Testis (tissue), 3 donors: ENCODE measurements around the gene PIGN. TPM values are rescaled to one million over a fixed set of nuclear protein-coding genes. Genes with fewer than 3 reads are reported as not detected.

ENCODE experiments used
- DNase-seq: peaks from one replicate; pipeline ENCODE4 v3.0.0-alpha.2; 2019
- H3K27ac ChIP-seq, 2 donors: fragments of 200-600 bp; sonication (generic); one replicate each; pipeline ENCODE4 v1.5.1; 2019
- H3K27me3 ChIP-seq: fragments of 200-600 bp; sonication (generic); one replicate; pipeline ENCODE4 v1.5.1; 2019
- H3K36me3 ChIP-seq: fragments of 200-600 bp; sonication (generic); one replicate; pipeline ENCODE4 v1.5.1; 2017; ENCODE audit warnings: low read depth; ENCODE audit errors: missing control alignments
- H3K4me1 ChIP-seq: fragments of 200-600 bp; sonication (generic); one replicate; pipeline ENCODE4 v1.5.1; 2019
- H3K4me3 ChIP-seq, 2 donors: fragments of 200-600 bp; sonication (generic); one replicate each; pipeline ENCODE4 v1.5.1; 2017 to 2019
- H3K9me3 ChIP-seq: fragments of 200-600 bp; sonication (generic); one replicate; pipeline ENCODE4 v1.5.1; 2017
- POLR2A ChIP-seq: fragments of 450-650 bp; IDR thresholded peaks from one replicate; pipeline ENCODE4 v1.6.1; 2017; ENCODE audit warnings: antibody characterized with exemption, mild to moderate bottlenecking, moderate library complexity
- WGBS, 2 donors: methylation state at CpG; one replicate each; pipeline ENCODE4 v1.1.5; 2018; 5-methylcytosine and 5-hydroxymethylcytosine counted together
- intact Hi-C: fragments of 100-400 bp; cut with DNase I; formaldehyde crosslinking; loops from one replicate; pipeline ENCODE4 v1.15.1; 2023; ENCODE audit warnings: low total_unique reads
- polyA plus RNA-seq: library from polyadenylated mRNA; stranded (reverse); fragments of 350-450 nt; fragmentation: Illumina TruSeq; extraction: RNeasy Lipid Tissue Mini Kit (QIAGEN cat#74804); gene quantifications from one replicate; pipeline ENCODE4 v1.2.3, GENCODE V29; 2014; ENCODE audit warnings: low read depth, low replicate concordance; ENCODE audit not compliant: insufficient read depth
- total RNA-seq, 2 donors: library from RNA; depleted of rRNA; stranded (reverse); fragments of >200 nt; gene quantifications; one replicate each; pipeline ENCODE4 v1.2.3, GENCODE V29; 2016
- TF ChIP-seq, protein P1 (sequence below), 3 experiments: fragments of 450-650 bp in 2 of 3; fragments of 200-600 bp in 1 of 3; sonication (generic) in 1 of 3; IDR thresholded peaks; one replicate each; pipeline ENCODE4 v1.5.1; 2016 to 2019; ENCODE audit warnings: antibody characterized with exemption in 3 of 3, mild to moderate bottlenecking in 2 of 3, moderate library complexity in 1 of 3

PIGN gene
- total and polyA plus RNA-seq, 3 donors from 2014 or later = 28.2 to 30.6 (median 30.6) TPM

DNA sequence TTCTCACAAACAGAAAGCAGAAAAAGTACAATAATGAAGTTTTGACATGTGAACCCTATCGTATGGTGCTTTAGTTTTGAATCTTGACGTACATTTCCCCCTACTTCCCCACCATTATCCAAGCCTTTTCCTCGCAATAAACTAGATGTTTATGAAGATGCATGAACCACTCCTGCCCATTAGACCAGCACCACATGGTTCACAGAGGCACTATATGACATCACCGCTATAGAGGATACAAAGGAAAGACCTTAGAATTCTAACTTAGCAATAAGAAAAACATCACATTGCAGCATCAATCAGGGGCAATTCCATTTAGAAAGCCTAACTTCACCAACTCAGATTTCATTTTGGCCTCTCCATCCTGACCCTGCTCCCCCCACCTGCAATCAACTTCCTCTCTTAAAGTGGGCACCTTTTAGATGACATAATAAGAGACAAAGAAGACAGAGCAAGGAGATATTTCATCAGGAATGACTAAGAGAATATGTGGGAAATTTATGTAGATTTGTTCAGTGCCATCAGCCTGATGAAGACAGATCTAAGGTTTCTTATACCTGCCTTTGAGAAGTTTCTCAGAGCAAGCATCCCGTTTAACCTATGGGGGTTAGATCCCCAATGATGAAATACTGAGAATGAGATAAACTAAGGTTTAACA, 124.9 kb downstream of the PIGN start:
- DNase-seq = no peak
- TF ChIP-seq, protein P1, sequence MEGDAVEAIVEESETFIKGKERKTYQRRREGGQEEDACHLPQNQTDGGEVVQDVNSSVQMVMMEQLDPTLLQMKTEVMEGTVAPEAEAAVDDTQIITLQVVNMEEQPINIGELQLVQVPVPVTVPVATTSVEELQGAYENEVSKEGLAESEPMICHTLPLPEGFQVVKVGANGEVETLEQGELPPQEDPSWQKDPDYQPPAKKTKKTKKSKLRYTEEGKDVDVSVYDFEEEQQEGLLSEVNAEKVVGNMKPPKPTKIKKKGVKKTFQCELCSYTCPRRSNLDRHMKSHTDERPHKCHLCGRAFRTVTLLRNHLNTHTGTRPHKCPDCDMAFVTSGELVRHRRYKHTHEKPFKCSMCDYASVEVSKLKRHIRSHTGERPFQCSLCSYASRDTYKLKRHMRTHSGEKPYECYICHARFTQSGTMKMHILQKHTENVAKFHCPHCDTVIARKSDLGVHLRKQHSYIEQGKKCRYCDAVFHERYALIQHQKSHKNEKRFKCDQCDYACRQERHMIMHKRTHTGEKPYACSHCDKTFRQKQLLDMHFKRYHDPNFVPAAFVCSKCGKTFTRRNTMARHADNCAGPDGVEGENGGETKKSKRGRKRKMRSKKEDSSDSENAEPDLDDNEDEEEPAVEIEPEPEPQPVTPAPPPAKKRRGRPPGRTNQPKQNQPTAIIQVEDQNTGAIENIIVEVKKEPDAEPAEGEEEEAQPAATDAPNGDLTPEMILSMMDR (IDR thresholded peaks at IDR 0.05) = no peak
- no peak for TF ChIP-seq POLR2A
- H3K4me1 ChIP-seq = no peaks in the 10 kb centered on the region
- no peaks in the 10 kb centered on the region for H3K27me3 ChIP-seq
- no peak overlapping the region for H3K27ac ChIP-seq
- no peaks in the 10 kb centered on the region for H3K36me3 ChIP-seq
- H3K9me3 ChIP-seq = no peaks in the 10 kb centered on the region
- 87 to 92% methylated on average over 5 of the region's 5 CpGs for WGBS, 2 donors
- H3K4me3 ChIP-seq = no peak overlapping the region
- intact Hi-C loops = no loop called here

DNA sequence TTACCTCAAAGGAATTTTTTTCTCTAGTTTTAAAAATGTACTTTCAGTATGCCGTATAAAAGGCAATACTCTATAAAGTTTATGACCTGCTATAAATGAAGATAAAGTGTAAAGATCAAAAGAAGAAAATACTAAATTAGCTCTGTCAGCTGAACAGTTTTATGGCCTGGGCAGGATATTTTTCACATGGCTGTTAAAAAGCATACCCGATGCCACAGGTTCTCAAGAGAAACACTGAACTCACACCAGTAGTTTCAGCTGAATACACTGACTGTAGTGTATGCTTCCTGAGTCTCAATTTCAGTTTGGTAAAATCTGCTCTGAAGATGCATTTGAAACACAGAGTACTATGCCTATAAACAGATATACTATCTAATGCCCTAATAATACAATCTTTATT, 126.0 kb downstream of the PIGN start:
- Histone ChIP-seq H3K9me3 (no peaks in the 10 kb centered on the region), H3K27me3 (no peaks in the 10 kb centered on the region), H3K36me3 (no peaks in the 10 kb centered on the region), H3K4me1 (no peaks in the 10 kb centered on the region), H3K27ac (no peak overlapping the region), H3K4me3 (no peak overlapping the region)
- 78 to 85% methylated on average over 2 of the region's 2 CpGs for WGBS, 2 donors
- no peak for DNase-seq
- no peak for TF ChIP-seq POLR2A
- TF ChIP-seq, protein P1 (IDR thresholded peaks at IDR 0.05) = no peak
- intact Hi-C loops = no loop called here

GRCh38 chr18:62054929-62055498, 131.8 kb downstream of the PIGN start:
- DNase-seq = no peak

DNA sequence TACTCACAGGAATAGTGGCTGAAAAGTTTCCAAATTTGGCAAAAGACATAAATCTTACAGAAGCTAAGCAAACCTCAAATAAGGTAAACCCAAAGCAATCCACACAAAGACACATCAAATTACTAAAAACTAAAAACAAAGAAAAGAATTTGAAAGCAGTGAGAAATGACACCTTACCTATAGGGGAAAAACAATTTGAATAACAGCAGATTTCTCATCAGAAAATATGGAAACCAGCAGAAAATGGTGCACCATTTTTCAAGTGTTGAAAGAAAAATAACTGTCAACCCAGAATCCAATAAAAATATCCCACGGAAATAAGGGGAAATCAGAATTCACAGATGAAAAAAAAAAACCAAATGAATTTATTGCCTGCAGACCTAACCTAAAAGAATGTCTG, 138.6 kb downstream of the PIGN start:
- H3K27ac ChIP-seq = no peak overlapping the region
- intact Hi-C loops = no loop called here
- no peaks in the 10 kb centered on the region for H3K36me3 ChIP-seq
- no peaks in the 10 kb centered on the region for H3K9me3 ChIP-seq
- no peaks in the 10 kb centered on the region for H3K4me1 ChIP-seq
- TF ChIP-seq POLR2A = no peak
- TF ChIP-seq, protein P1 (IDR thresholded peaks at IDR 0.05) = no peak
- no peak overlapping the region for H3K4me3 ChIP-seq
- 91 to 97% methylated on average over 1 of the region's 1 CpG for WGBS, 2 donors
- no peaks in the 10 kb centered on the region for H3K27me3 ChIP-seq
- DNase-seq = no peak

More at GRCh38 chr18:62054929-62055498, 131.8 kb downstream of the PIGN start:
- intact Hi-C loops = no loop called here
- Histone ChIP-seq H3K27ac (no peak overlapping the region), H3K27me3 (no peaks in the 10 kb centered on the region), H3K36me3 (no peaks in the 10 kb centered on the region), H3K4me3 (no peak overlapping the region), H3K4me1 (no peaks in the 10 kb centered on the region), H3K9me3 (no peaks in the 10 kb centered on the region)
- WGBS, 2 donors = 69 to 70% methylated on average over 2 of the region's 2 CpGs
- no peak for TF ChIP-seq POLR2A
- TF ChIP-seq, protein P1 (IDR thresholded peaks at IDR 0.05) = no peak

- TF ChIP-seq POLR2A = no peak
- TF ChIP-seq, protein P1 (IDR thresholded peaks at IDR 0.05) = no peak
- H3K4me1 ChIP-seq = no peaks in the 10 kb centered on the region
These were observed 141.5 kb downstream of the PIGN start for GRCh38 chr18:62045316-62045715.

More at GRCh38 chr18:62045316-62045715, 141.5 kb downstream of the PIGN start:
- Histone ChIP-seq H3K27ac (no peak overlapping the region), H3K27me3 (no peaks in the 10 kb centered on the region), H3K9me3 (no peaks in the 10 kb centered on the region), H3K4me3 (no peak overlapping the region), H3K36me3 (no peaks in the 10 kb centered on the region)
- intact Hi-C loops = no loop called here
- DNase-seq = no peak
- WGBS, 2 donors = 89 to 96% methylated on average over 2 of the region's 2 CpGs
